GM21515 (cell line): ENCODE results near the gene ABLIM2.

Source experiments
- ATAC-seq: cut with Tn5 transposase; IDR thresholded peaks from one replicate; pipeline ENCODE4 v1.9.1; 2021; ENCODE audit not compliant: unreplicated experiment

ABLIM2 gene

DNA sequence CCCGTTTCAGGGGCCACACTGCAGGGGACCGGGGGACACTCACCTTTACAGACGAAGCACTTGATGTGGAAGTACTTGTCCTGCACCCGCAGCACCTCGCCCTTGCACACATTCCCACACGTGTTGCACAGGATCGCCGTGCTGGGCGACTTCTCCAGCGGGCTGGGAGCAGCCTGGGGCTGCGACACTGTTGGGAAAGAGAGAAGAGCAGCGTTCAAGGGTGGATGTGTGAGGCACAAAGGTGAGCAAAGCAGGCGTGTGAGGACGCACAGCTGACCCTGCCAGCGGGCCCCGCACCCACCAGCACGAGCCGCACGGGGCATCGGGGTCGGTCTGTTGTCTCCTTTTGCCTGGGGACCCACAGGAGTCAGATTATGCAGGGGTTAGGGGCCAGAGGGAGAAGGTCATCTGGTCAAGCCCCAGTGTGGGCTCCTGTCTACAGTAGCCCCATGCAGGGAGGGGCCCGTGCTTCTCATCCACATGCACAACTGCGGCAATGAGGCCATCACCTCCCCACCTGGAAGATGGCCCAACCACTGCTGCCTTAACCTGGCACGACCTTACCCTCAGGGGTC, 52.1 kb downstream of the ABLIM2 start:
- no peak for ATAC-seq

DNA sequence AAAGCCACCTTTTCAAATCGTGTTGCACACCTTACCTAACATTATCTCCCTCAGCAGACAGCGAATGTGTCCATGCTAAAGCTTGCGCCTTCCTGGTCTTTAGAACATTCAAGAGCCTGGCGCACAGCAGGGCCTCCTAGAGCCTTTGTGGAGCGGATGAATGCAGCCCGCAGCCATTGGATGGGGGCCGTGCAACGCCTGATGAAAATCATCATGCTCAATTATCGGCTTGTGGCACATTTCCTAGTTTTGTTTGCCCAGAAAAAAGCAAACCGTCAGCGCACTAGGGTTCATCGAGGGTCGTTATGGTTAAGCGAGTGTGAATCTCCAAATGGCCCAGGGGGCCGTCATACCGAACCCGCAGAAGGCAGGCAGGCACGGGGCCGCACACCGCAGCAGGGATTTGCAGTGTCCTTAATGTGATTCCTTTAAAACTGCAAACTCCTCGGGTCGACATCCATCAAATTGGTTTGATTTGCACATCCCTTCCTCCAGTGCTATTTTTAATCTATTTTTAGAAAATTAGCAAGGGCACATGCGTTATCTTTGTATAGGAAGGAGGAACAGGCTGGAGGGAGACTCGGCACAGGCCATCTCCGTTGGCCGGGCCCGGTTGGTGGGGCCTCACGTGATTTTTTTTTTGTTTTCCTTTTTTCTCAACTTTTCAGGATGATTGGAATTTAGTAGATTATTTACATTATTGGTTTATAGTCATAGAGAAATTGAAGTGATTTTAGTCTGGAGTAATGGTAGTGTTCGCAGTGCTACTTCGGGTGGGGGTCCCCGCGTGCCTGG, 53.1 kb downstream of the ABLIM2 start:
- no peak for ATAC-seq

- ATAC-seq: no peak
These were observed 53.9 kb downstream of the ABLIM2 start for GRCh38 chr4:8104491-8105305.

GRCh38 chr4:8103421-8104390, 54.9 kb downstream of the ABLIM2 start:
- no peak for ATAC-seq

DNA sequence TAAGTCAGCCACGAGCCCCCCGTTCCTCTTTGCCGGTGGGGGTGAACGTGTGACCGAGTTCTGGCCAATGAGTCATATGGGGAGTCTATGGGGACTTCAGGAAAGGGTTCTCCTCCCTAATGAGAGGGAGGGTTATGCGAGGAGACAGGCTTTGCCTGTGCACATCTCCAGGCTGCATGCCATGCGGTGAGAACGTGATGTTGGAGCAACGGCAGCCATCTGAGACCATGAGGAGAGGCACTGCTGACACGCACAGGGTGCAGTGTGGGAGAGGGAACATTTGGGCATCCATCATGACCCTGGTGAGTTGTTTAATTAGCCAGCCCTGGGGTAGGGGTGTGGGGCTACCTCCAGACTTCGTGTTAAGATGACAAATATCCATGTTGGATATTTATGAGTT, 55.8 kb downstream of the ABLIM2 start:
- ATAC-seq: no peak

GRCh38 chr4:8102076-8102355, 56.6 kb downstream of the ABLIM2 start:
- no peak for ATAC-seq

- no peak for ATAC-seq
These were observed 57.2 kb downstream of the ABLIM2 start for GRCh38 chr4:8101213-8102075.

DNA sequence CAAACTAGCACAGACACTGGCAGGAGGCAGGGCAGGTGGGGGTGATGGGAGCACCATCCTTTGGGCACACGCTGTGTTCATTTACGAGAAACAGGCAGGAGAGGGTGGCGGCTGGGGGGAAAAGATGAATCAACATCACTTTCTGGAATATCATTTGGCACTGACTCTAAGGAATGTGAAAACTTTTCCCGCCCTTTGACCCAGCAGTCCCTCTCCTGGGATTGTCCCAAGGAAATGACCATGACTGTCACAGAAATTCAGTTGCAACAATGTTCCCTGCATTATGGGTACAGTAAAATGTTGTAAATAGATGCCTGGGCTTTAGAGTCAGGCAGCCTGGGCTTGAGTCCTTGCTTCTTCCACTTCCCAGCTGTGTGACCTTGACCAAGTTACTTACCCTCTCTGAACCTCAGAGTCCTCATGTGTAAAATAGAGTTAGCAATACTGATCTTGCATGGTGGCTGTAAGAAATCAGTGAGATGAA, 58.6 kb downstream of the ABLIM2 start:
- ATAC-seq: no peak

DNA sequence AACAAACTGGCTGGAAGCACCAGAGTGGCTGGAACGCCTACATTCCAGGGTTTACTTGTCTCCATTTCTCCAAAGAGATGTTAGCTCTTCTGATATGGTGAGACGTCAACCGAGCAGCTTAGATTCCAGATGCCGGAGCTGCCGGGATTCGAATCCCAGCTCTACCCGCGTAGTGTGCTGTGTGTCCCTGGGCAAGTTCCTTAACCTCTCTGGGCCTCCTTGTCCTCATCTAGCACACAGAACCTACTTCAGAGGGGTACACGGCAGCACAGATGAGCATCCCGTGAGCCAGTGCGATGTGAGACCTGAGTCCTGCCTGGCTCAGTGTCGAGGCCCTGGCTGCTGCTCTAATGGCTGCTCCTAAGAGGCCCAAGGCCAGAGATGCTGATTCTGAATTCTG, 60.1 kb downstream of the ABLIM2 start:
- no peak for ATAC-seq

DNA sequence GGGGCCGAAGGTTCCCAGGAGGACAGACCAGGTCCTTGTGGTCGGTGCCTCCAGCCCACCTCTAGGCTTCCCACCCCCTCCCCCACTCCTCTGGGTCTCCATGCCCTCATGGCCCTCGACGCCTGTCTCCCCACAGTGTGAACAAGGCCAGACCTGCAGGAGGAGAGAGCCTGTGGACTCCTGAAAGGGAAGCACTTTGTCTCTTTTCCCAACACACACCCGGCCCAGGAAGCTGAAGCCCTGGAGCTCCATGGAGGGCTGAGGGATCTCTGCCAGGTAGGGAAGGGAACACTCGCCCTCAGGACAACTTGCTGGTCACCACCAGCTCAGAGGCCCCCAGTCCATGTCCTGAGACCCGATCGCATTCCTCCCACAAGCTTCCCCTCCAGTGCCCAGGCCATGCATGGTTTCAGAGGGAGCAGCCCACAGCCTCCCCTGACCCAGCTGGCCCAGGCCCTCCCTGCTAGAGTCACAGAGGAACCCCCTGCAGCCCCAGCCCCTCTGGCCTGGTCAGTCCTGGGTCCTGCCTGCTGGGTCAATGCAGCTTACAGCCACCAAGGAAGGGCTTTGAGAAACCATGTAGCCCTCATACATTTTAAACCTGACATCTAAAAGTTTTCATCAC, 60.8 kb downstream of the ABLIM2 start:
- no peak for ATAC-seq

DNA sequence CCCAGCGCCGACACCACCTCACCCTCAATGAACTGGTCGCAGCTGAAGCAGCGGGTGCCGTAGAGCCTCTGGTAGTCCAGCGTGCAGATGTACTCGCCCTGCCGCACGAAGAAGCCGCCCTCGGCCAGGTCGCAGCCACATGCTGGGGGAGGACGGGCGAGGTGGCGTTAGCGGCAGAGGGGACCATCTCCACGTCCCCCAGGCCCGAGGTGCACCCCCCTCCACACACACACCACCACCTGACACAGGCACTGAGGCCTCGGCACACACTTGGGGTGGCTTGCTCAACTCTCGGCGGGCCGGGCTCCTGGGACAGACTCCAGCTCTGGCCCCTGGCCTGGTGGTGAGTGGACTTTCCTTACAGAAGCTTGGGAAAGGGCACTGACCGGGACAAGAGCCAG, 61.5 kb downstream of the ABLIM2 start:
- ATAC-seq: no peak

DNA sequence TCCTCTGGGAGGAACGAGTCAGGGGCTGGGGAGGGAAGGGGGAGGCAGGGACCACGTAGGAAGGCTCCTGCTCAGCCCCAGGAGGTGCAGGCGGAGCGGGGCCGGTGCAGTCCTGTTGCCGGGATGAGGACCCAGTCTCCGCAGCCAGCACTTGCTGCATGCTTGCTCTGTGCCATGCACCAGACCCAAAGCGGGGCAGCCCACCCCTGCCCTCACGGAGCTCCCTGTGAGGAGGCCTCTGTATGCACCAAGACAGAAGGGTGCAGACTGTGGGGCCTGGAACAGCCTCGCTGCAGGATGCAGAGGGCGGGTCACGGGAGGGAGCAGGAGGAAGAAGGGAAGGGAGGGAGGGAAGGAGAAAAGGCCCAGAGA, 61.9 kb downstream of the ABLIM2 start:
- ATAC-seq: no peak

GRCh38 chr4:8095956-8096689, 62.5 kb downstream of the ABLIM2 start:
- no peak for ATAC-seq

DNA sequence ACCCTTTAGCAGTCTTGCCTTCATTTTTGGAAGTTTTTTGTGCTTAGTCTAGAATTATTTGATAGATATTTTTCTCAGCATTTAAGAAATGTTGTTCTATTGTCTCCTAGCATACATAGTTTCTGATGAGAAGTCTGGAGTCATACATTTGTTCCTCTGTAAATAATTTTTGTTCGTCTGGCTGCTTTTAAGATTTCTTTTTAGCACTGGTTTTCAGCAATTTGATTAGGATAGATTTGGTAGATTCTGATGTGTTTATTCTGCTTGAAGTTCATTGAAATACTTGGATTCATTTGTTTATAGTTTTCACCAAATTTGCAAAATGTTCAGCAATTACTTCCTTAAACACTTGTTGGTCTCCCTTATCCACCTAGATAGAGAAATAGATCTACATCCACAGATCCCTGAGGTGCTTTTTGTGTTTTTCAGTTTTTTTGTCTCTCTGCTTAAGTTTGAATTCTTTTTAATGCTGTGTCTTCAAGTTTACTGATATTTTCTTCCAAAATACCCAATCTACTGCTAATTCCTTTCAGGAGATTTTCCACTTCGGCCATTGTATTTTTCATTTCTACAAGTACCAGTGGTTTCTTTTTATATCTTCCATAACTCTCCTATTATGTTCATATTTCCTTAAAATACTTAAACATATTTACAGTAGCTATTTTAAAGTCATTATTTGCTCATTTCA, 64.9 kb downstream of the ABLIM2 start:
- no peak for ATAC-seq

DNA sequence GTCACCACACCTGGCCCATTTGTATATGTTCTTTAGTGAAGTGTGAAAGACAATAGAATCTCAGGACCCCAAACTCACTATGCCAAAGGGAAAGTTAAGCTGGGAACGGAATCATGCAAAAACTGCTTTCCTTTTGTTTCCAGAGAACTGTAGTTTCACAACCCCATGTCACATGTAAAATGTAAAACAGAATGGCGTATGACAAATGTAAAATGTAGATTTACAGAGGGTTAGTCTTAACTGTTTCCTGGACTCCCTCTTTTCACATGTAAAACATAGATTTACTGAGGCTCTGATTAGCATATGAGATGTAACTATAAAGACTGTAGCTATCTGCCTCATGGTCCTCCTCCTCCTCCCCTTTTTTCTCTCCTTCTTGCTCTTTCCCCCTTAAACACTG, 66.3 kb downstream of the ABLIM2 start:
- ATAC-seq: no peak

DNA sequence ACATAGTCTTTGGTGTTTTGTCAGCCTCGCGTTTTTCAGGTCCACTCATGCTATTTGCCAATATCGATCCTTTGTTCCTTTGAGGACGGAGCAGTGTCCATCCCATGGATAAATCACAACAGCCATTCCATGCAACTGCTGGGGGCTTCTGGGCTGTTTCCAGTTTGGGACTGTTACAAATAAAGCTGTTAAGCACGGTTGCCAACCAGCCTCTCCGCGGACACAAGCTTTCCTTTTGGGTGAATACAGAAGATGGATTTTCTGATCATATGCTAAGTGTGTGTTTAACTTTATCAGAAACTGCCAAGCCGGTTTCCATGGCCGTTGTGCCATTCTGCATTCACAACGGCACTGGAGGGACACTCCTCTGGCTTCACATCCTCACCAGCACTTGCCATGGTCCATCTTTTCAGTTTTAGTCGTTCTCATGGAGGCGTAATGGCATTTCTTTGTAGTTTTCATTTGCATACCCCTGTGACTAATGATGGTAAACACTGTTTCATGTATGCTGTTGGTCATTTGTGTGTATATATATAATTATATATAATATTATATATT, 67.8 kb downstream of the ABLIM2 start:
- ATAC-seq: no peak

DNA sequence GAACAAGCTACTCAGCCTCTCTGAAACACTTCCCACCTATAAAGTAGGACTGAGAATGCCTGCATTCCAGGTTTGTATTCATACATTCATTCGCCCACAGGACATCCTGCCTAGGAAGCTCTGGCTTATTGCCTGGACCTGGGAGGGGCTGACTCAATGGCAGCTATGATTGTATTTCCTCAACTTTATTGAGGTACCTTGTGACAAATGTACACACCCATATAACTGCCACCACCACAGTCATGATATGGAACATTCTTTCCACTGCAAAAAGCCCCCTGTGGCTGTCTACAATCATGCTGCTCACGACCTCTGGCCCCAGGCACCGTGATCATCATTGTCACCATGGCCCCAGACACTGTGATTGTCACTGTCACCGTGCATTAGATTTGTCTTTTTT, 68.3 kb downstream of the ABLIM2 start:
- no peak for ATAC-seq

DNA sequence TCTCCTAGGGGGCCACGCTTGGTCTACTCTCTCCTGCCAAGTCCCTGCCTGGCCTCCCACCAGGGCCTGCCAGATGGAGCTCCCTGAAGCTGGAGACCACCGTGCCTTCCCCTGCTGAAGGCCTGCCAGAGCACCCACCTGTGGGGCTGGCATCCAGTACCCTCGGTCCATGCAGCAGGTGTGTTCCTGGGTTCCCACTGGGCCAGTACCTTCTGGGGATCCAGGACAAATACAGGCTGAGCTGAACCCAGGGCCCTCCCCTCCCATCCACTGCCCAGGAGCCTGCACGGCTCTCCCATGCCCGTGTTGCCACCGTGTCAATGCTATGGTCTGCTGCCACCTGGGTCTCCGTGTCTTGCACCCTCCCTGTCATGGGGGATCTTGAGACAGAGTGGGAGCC, 68.8 kb downstream of the ABLIM2 start:
- ATAC-seq: no peak
